T-helper 1 cell treated with Interleukin-12 subunit alpha and Interleukin-12 subunit beta and Interleukin-4 antibody, amounts not matched to agents 30 ng/mL and 1 ng/mL, for 36 hours (primary cell): Measurements from ENCODE around the gene ALPG. TPM values are rescaled to one million over a fixed set of nuclear protein-coding genes. Genes with fewer than 3 reads are reported as not detected.
"Not testable (repeated sequence)": the region's sequence is repeated elsewhere in the genome, so short reads cannot be mapped to it uniquely, and the experiment has no call there.

ENCODE experiments used
- intact Hi-C: fragments of 100-400 bp; cut with micrococcal nuclease; formaldehyde crosslinking; loops from one replicate; pipeline ENCODE4 v1.15.1; 2024
- total RNA-seq: library from RNA; stranded (reverse); gene quantifications from 2 replicates; pipeline ENCODE4 v1.2.3, GENCODE V29; 2022

ALPG gene
- total RNA-seq, 1 donor from 2014 or later = not detected

DNA sequence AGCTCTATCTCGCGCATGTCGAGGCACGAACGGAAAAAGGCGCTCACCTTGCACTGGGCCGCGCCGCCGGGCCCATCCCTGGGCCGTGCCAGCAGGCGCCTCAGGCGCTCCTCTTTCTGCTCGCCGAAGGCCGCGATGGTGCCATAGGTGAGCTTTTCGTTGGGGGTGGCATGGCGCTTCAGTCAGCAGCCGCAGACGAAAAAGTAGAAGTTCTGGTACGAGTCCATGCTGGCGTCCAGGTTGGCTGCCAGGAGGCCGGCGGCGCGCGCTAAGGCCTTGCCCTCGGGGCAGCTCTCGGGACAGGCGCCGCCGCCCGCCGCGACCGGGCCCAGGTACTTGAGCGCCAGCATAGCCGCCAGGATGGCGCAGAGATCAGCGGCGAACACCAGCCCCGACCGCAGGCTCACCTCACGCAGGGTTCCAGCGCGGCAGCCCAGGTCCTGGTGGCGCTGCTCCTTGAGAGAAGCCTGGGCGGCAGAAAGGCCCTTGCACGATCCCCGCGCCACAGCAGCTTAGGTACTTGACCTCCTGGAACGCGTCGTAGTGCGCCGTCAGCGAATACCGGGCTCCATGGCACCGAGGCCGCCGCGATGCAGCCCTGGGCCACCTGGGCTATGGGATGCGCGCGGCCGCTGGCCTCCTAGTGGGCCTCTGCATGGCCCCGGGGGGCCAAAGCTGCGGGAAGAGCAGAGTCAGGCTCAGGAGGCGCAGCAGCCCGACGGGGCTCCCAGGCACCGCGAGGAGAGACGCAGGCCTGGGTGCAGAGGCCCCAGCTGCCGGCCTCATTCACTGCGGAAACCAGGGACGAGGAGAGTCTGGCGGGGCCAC is 12.8 kb downstream of the ALPG start:
- intact Hi-C loops = loop anchor here (5.0 kb wide), 1 partner anchor 67 kb away; no protein-coding TSS in a partner anchor

DNA sequence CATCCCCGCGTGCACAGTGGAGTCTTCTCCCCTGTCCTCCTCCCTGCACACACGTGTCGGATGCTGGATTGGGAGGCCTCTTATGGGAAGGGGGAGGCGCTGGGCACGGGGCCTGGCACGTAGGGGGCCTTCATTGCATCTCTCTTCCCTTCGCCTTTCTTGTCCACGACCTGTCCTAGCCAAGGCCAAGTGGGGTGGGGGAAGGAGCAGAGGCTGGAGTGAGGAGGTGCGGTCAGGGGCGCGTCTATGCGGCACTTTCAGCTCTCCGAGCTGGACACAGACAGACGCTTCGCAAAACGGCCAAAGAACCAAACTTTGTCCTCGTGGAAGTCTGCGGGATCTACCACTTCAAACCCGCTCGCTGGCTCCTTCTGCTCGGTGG is 13.4 kb downstream of the ALPG start:
- intact Hi-C loops = loop anchor here (5.0 kb wide), 1 partner anchor 68 kb away; no protein-coding TSS in a partner anchor

DNA sequence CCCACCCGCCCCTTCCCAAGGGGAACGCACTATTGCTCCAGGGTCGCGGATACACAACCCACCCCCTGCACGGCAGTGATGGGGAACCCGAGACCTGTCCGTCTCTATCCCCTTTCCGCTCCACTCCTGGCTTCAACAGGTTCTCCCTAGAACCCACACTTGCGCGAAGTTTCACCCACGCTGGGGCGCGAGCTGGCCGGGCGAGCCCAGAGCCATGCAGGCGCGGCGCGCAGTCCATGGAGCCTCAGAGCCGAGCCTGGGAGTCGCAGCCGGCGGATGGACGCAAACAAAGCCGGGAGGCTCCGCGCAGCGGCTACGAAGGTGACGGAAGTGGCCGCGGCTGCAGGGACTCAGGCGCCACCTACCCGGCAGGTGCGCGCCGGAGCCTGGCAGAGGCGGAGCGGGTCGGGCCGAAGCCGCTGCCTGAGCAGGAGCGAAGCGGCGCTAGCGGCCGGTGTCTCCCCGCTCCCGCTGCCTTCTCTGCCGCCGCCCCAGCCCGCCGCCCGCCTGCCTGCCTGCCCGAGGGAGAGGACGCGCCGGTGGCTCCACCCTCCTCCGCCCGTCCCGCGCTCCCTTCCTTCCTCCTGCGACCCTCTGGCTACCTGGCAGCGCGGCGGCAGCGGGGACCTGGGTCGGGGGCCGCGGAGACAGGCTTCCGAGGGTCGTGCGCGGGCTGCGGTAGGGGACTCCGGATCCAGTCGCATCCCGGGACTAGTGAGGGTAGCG is 14.0 kb downstream of the ALPG start:
- intact Hi-C loops = loop anchor here (5.0 kb wide), 1 partner anchor 68 kb away; no protein-coding TSS in a partner anchor

DNA sequence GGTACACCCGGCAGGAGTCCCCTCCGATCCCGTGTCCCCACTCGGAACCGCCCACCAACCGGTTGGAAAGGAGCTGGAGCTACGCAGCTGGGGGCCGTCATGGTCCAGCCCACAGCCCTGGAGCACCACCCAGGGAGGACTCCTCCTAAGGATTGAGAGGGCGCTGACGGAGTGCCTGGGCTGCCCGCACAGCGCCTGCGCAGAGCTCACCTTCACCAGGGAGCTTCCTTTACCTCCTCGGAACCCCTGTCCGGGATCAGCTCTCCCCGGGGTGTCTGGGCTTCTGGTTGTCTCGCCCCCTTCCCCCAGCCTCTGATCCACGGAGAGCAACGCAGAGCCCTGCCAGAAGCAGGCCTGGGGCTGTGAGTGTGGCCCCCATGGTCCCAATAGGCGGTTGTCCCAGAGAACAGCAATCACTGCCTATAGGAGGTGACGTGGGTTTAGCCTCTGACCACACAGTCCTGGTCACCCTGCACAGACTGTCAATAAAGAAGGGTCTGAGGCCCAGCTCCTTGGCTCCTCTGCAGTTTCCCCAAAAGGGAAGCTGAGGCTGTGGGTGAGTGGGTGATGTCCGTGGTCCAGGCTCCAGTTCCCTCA is 14.6 kb downstream of the ALPG start:
- intact Hi-C loops = loop anchor here (5.0 kb wide), 1 partner anchor 69 kb away; no protein-coding TSS in a partner anchor

DNA sequence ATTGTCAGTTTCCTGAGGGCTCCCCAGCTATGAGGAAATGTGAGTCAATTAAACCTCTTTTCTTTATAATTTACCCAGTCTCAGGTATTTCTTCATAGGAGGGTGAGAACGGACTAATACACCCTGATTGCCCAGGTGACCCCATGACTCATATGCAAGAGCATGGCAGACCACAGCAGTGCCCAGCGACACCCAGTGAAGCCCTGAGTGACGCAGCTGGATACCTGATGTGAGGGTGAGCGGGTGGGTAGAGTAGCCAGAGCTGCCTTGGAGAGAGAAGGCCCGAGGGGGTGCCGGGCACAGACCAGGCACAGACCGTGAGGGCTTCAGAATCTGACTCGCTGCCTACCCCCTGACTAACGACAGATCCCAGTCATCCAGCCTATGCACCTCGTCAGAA is 15.4 kb downstream of the ALPG start:
- intact Hi-C loops = loop anchor here (5.0 kb wide), 1 partner anchor 70 kb away; no protein-coding TSS in a partner anchor

DNA sequence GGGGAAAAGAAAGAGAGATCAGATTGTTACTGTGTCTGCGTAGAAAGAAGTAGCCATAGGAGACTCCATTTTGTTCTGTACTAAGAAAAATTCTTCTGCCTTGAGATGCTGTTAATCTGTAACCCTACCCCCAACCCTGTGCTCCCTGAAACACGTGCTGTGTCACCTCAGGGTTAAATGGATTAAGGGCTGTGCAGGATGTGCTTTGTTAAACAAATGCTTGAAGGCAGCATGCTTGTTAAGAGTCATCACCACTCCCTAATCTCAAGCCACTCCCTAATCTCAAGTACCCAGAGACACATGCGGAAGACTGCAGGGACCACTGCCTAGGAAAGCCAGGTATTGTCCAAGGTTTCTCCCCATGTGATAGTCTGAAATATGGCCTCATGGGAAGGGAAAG is 16.4 kb downstream of the ALPG start:
- intact Hi-C loops = loop anchor here (5.0 kb wide), 1 partner anchor 71 kb away; no protein-coding TSS in a partner anchor

DNA sequence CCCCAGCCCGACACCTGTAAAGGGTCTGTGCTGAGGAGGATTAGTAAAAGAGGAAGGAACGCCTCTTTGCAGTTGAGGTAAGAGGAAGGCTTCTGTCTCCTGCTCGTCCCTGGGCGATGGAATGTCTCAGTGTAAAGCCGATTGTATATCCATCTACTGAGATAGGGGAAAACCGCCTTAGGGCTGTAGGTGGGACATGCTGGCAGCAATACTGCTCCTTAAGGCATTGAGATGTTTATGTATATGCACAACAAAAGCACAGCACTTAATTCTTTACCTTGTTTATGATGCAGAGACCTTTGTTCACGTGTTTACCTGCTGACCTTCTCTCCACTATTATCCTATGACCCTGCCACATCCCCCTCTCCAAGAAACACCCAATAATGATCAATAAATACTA is 16.8 kb downstream of the ALPG start:
- intact Hi-C loops = loop anchor here (5.0 kb wide), 1 partner anchor 71 kb away; no protein-coding TSS in a partner anchor

DNA sequence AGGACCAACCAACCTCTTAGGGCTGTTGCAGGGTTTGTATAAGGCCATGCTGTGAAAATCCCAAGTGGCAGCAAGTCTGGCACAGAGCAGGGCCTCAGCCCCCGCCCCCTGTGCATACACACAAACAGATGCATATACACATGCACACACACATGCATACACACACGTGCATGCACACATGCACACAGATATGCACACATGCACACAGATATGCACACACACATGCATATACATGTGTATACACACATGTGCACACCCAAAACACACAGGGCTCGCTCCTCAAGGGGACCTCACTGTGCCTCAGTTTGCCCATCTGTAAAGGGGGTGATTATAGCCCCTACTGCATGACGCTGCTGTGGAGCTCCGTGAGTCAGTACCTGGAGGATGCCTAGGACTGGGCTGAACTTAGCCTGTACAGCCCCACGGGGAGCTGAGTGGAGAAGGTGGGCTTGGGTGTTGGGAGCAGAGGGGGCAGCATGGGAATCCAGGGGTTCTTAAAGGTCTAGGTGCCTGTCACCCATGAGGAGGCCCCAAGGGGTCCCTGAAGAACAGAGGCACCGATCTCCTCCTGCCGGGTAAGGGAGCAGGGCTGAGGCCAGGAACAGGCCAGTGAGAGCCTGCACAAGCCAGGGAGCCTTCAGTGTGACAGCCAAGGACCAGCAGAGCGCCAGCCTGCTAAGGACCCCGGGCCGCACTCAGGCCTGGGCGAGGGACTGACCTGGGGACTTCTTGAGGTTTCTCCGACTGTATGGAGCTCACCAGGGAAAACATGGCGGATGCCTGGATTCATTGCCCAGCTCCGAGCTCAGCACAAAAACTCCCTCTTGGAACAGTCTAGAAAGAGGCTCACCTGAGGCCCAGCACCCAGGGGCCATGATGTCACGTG is 25.3 kb downstream of the ALPG start:
- intact Hi-C loops = no loop called here

DNA sequence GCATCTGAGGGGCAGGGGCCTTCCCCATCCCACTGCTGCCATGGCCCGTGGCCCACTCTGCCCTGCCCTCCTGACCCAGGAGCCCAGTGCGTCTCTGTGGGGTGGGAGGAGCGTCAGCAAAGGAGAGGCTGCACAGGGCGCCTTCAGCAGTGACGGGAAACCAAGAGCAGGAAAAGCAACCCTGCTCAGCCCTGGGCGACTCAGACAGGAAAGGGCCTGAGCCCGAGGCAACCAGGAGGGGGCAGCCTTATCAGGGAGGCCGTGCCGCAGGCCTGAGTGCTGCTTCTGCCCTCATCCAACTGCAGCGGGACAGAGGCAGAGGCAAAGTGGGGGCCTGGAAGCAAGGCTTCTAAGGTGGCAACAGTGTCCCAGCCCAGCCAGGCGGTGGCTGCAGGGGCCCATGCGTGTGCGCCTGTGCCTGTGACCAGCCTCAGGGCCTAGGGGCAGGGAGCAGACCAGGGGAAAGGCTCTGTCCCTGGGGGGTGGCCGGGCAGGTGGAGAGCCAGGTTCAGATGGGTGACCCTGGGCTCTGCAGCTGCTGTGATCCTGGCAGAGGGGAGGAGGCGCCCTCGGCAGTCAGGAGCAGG is 26.0 kb downstream of the ALPG start:
- intact Hi-C loops = no loop called here

DNA sequence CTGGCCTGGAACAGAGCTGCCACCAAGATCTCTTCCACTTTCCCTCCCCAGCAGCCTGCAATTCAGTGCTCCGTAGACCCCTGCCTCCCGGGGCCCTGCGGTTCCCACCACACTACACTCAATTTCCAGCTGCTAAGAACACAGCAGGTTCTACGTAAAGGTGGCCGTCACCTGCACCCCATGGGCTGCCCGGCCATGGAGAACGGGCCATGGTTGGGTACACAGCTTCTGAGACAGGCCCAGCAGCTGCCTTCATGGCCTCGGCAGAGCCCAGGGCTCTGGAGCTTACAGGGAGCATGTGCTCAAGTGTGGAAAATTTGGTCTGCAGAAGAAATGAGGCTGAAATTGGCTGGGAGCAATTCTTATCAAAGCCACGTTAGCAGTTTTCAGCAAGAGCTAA is 27.0 kb downstream of the ALPG start:
- intact Hi-C loops = not testable (repeated sequence)

DNA sequence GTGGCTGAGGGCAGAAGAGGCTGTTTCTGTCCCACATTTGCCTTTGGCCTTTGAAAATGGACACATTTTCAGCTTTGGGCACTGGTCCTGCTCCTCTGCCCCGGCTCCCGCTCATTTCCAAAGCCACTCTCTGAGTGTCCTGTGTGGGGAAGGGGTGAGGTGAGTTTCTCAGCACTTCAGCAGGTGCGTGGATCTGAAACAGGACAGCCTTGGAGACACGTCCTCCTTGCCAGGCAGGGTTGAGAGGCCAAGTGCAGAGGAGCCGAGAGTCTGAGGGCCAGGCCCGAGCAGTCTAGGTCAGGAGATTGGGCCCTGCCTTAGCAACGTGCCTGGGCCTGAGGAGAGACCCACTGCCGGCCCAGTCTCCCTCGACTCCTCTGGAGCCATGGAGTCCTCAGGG is 27.4 kb downstream of the ALPG start:
- intact Hi-C loops = no loop called here

DNA sequence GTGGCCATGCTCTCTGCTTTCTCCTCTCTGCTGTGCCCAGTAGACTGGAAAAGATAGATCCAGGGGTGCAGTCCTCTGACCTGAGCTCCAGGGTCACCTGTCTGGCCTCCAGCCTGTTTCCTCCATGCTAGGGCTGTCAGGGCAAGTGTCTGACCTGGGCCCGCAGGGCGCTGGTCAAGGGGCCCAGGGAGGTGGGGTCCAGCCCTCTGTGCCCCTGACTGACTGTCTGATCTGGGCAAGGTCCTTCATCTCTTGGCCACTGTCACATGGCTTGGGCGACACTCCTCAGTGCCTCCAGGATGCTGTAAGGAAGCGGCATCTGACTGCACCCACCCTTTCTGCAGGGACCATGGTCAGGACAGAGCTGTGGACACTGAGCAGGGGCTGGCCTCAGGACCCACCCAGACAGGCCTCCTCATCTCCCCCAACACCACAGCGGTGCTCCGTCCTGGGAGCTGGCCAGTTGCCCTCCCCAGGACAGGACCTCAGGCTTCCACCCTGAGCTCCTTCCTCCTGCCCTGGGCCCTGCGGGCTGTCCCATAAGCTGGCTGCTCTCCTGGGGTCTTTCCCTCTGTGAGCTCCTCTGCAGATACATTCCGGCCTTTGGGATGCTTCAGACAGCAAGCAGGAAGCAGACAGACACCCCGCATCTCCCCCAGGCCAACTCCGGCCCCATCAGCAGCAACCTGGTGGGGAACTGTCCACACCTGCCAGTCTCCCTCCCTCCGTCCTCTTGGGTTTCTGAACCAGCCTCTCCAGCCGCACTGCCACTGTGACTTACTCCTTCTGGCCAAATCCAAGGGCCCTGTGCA is 28.1 kb downstream of the ALPG start:
- intact Hi-C loops = no loop called here

DNA sequence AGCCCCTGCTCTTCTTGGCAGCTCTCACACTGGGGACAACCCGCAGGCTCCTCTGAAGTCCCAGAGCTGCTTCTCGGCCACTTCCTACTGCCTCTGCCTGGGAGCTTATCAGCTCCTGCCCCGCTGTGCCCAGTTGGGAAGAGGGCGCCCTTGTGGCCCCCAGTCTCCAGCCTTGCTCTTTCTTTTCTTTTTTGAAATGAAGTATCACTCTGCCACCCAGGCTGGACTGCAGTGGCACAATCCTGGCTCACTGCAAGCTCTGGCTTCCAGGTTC is 28.7 kb downstream of the ALPG start:
- intact Hi-C loops = no loop called here

DNA sequence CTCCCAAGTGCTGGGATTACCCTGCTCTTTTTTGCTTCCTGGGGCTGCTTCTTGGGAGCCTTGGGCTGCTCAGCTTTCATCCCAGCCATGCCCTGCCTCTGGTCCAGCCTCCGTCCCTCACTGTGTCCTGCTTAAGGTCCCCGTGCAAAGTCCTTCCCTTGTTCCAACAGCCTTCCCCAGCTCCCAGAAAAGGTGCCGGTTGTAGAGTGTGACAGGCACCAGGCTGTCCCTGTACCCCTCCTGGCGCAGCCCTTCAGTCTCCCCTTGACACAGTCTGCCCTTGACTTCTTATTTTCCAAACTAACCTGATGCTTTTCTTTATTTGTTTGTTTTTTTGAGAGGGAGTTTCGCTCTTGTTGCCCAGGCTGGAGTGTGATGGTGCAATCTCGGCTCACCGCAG is 29.2 kb downstream of the ALPG start:
- intact Hi-C loops = no loop called here

DNA sequence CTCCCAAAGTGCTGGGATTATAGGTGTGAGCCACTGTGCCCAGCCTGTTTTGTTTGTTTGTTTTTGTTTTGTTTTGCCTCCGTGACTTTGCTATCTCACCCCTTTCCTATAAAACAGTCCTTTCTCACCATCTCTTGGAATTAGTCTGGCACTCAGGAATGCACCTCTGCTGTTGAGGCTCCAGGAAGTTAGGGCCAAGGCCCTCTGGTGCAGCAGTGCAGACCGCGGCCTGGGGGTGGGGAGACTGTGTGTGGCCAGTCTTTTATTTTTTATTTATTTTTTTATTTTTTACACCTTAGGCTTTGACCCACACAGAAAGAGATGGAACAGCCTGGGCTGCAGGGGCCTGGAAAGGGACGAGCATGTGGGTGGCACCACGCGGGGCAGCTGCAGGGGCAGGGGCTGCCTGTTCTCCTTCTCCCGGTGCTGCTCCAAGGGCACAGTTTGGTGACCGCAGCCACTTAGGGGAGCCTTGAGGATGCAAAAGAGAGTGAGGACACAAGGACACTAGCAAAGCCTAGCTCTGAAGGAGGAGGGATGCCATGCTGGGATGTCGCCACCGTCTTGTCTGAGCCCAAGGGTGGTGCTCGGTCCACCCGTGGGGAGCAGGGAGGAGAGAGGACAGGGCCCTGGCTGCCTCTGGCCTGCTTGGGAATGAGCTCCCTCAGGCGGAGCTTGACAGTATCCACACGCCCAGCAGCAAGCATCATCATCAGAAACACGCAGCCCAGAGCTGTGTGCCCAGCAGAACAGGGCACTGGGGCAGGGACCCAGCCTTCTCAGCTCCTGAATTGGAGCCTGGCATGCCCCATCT is 29.9 kb downstream of the ALPG start:
- intact Hi-C loops = no loop called here

DNA sequence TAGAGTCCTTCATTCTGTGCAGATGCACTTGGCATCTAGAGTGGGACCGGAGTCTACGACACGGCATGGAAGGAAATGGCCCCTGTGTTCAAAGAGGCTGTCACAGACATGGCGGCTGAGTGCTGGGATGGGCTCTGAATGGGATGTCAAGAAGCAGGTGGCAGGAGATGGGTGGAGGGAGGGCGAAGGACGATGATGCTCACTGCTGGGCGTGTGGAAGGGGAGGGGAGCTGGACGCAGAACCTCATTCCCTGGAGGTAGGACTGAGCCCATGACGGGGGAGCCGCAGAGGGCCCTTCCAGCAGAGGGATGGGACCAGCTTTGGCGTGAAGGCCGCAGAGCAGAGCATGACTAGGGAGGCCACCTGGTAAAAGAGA is 30.5 kb downstream of the ALPG start:
- intact Hi-C loops = no loop called here

DNA sequence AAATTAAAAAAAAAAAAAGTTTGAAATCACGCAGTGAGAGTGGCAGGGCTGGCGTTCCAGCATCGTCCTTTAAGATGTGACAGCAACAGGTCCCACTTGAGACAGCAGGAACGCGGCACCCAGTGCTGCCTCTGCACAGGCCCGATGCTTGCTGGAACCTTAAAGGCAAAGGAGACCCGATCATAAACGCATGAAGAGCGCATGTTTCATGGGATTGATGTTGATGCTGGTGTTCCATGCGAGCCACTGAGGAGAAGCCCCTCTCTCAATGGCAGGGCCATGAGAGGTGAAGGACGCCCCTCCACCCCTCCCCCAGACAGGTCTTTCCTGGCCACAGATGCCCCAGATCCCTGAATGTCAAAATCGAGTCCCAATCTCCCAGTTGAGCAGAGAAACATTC is 31.4 kb downstream of the ALPG start:
- intact Hi-C loops = no loop called here

DNA sequence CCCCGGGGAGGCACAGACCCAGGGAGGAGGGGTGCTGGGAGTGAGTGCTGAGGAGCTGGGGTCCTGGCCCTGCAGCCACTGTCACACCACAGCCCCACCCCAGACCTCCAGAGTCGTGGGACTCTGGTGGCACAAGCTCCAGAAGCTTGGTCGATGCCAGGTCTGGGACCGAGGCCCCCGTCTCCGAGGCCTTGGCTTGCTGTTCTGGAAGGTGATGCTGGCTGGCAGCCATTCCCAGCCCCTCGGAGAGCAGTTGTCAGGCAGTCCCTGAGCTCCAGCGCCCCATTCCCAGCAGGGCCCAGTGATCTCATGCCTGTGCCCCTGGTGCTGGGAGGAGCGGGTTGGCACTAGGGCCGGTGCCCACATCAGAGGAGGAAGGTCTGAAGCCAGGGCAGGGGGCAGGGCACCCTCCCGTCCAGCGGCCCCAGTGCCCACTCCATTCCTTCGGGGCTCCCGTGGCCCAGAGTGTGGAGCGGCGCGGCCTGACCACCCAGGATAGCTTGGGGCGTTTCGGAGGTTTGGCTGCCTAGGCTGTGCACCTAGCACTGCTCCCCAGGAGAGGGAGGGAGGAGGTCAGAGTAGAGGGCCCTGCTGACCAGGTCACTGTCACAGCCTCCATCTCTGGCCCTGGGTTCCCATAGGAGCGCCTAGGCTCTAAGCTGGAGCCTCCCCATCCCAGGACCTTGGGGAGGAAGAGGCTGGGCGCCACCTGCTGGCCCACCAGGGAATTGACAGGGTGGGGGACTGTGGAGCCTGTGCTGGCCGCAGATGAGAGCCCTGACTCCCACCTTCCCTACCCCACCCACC is 32.5 kb downstream of the ALPG start:
- intact Hi-C loops = no loop called here
